ENCODE data around the gene INAVA.

- no peak for TF ChIP-seq CTCF (IDR thresholded peaks at IDR 0.05)
- TF ChIP-seq POLR2AphosphoS5 (IDR thresholded peaks at IDR 0.05): no peak
- no peak for TF ChIP-seq POLR2A (IDR thresholded peaks at IDR 0.05)
Measured at GRCh38 chr1:200954434-200954833, 59.7 kb downstream of the INAVA start.

Data from upper lobe of left lung (tissue), 4 donors.